HUES64 (cell line): ENCODE measurements around the gene NDUFAF2.
"Not testable (repeated sequence)": the region's sequence is repeated elsewhere in the genome, so short reads cannot be mapped to it uniquely, and the experiment has no call there.

ENCODE experiments used
- H3K27ac ChIP-seq: 2 replicates; pipeline ENCODE4 v1.7.0; 2013; ENCODE audit warnings: low read depth, low read length, inconsistent platforms
- H3K27me3 ChIP-seq: 2 replicates; pipeline ENCODE4 v1.6.1; 2013; ENCODE audit warnings: mild to moderate bottlenecking, low read length; ENCODE audit not compliant: insufficient read depth
- H3K36me3 ChIP-seq: 2 replicates; pipeline ENCODE4 v1.6.1; 2013; ENCODE audit warnings: mild to moderate bottlenecking, low read length; ENCODE audit not compliant: insufficient read depth
- H3K4me1 ChIP-seq: 2 replicates; pipeline ENCODE4 v1.6.1; 2013; ENCODE audit warnings: mild to moderate bottlenecking, low read length, moderate library complexity; ENCODE audit not compliant: insufficient read depth
- H3K4me3 ChIP-seq: 2 replicates; pipeline ENCODE4 v1.5.1; 2013; ENCODE audit warnings: mild to moderate bottlenecking, low read length, moderate library complexity
- H3K9ac ChIP-seq: 2 replicates; pipeline ENCODE4 v1.6.1; 2013; ENCODE audit warnings: mild to moderate bottlenecking, low read depth, low read length
- H3K9me3 ChIP-seq: 2 replicates; pipeline ENCODE4 v1.6.1; 2013; ENCODE audit warnings: low read depth, low read length; ENCODE audit not compliant: insufficient read depth
- WGBS: fragments of 150-250, 120-280 bp; methylation state at CpG from one replicate; pipeline ENCODE4 v1.1.7; 2013; ENCODE audit warnings: missing lambda C conversion rate; 5-methylcytosine and 5-hydroxymethylcytosine counted together

Gene NDUFAF2

GRCh38 chr5:61176631-61177030 lies 231.6 kb downstream of the NDUFAF2 start:
- no peaks in the 10 kb centered on the region for H3K9me3 ChIP-seq
- H3K27me3 ChIP-seq, result no peaks in the 10 kb centered on the region
- no peak overlapping the region for H3K4me3 ChIP-seq
- H3K27ac ChIP-seq, result no peak overlapping the region
- no peaks in the 10 kb centered on the region for H3K4me1 ChIP-seq
- H3K9ac ChIP-seq, result no peak overlapping the region
- no peaks in the 10 kb centered on the region for H3K36me3 ChIP-seq
- 88% methylated on average over 3 of the region's 3 CpGs for WGBS

DNA sequence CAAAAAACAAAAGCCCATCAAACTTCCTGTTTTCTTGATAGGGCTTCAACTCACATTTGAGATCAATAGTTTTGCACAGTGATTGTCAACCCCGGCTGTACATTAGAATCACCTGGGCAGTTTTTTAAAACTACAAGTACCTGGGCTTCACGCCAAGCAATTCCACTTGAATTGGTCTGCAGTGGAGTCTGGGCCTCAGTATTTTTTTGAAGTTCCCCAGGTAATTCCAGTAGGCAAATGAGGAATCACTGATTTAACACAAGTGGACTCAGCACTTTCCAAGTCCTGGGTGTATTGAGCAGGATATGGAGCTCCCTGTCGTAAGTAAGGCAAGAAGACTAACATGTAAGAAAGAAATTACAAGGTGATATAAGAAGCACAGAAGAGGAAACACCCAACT lies 232.1 kb downstream of the NDUFAF2 start:
- Histone ChIP-seq H3K27me3 (no peaks in the 10 kb centered on the region), H3K9ac (no peak overlapping the region), H3K27ac (no peak overlapping the region), H3K4me1 (no peaks in the 10 kb centered on the region), H3K9me3 (no peaks in the 10 kb centered on the region), H3K36me3 (no peaks in the 10 kb centered on the region), H3K4me3 (no peak overlapping the region)
- 96% methylated on average over 3 of the region's 3 CpGs for WGBS

GRCh38 chr5:61177716-61178115 lies 232.7 kb downstream of the NDUFAF2 start:
- Histone ChIP-seq H3K27me3 (no peaks in the 10 kb centered on the region), H3K27ac (no peak overlapping the region), H3K36me3 (no peaks in the 10 kb centered on the region), H3K4me3 (no peak overlapping the region), H3K9ac (no peak overlapping the region), H3K9me3 (no peaks in the 10 kb centered on the region), H3K4me1 (no peaks in the 10 kb centered on the region)
- 93% methylated on average over 7 of the region's 7 CpGs for WGBS

DNA sequence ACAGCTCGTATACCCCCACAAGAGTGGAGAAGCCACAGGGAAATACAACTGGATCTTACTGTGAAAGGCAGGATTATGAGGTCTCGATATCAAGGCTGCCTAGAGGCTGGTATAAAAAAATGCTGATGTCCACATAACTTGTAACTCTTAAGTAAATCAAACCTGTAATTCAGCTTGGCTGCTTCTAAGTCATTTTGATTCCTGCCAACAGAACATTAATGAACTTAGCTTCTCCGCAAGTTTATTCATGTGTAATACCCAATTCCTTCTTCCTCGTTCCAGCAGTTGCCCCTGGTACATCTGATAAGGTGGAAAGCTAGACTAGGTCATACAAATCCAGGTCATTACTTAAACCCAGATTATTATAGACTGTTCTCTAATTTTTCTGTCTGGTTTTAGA lies 233.7 kb downstream of the NDUFAF2 start:
- Histone ChIP-seq H3K4me1 (no peaks in the 10 kb centered on the region), H3K9ac (no peak overlapping the region)

GRCh38 chr5:61180886-61181285 lies 235.9 kb downstream of the NDUFAF2 start:
- no peak overlapping the region for H3K4me3 ChIP-seq
- no peak overlapping the region for H3K9ac ChIP-seq
- H3K9me3 ChIP-seq, result no peaks in the 10 kb centered on the region
- H3K27ac ChIP-seq, result no peak overlapping the region
- no peaks in the 10 kb centered on the region for H3K27me3 ChIP-seq
- H3K4me1 ChIP-seq, result no peaks in the 10 kb centered on the region
- no peaks in the 10 kb centered on the region for H3K36me3 ChIP-seq
- 100% methylated on average over 2 of the region's 2 CpGs for WGBS

More for the DNA sequence above, 233.7 kb downstream of the NDUFAF2 start:
- Histone ChIP-seq H3K27me3 (no peaks in the 10 kb centered on the region), H3K36me3 (no peaks in the 10 kb centered on the region), H3K27ac (no peak overlapping the region), H3K4me3 (no peak overlapping the region), H3K9me3 (no peaks in the 10 kb centered on the region)
- WGBS, result 96% methylated on average over 3 of the region's 4 CpGs

GRCh38 chr5:61182449-61182848 lies 237.4 kb downstream of the NDUFAF2 start:
- Histone ChIP-seq H3K27ac (no peak overlapping the region), H3K9ac (no peak overlapping the region), H3K4me1 (0 out of 2 replicates have a peak, but pooled peaks cover 5% of the 10 kb centered on the region), H3K4me3 (no peak overlapping the region), H3K9me3 (no peaks in the 10 kb centered on the region), H3K27me3 (no peaks in the 10 kb centered on the region), H3K36me3 (no peaks in the 10 kb centered on the region)
- WGBS, result 91% methylated on average over 2 of the region's 2 CpGs

- Histone ChIP-seq H3K9me3 (no peaks in the 10 kb centered on the region), H3K36me3 (no peaks in the 10 kb centered on the region), H3K4me3 (no peak overlapping the region), H3K27ac (no peak overlapping the region), H3K4me1 (0 out of 2 replicates have a peak, but pooled peaks cover 8% of the 10 kb centered on the region), H3K27me3 (no peaks in the 10 kb centered on the region), H3K9ac (no peak overlapping the region)
- WGBS, result no CpG with 5 or more reads among the region's 1 CpG
Measured at GRCh38 chr5:61183538-61183937, 238.5 kb downstream of the NDUFAF2 start.

DNA sequence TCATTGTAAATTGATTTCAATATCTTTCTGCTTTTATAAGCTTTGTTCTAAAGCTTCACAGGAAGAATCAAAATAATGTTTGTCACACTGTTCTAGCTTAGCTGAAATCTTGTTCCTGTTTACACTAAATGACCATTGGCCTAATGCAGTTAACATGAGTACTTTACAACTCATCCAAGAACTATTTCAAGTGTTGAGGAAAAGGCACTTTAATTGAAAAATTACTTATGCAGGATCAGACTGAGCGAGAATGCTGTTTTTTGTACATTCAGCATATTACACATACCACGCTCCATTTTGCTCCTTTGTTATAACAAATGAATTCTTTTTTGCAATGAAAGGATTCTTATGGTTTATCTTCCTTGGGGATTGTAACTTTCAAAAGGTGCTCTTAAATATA lies 239.7 kb downstream of the NDUFAF2 start:
- Histone ChIP-seq H3K9ac (no peak overlapping the region), H3K27me3 (no peaks in the 10 kb centered on the region), H3K9me3 (no peaks in the 10 kb centered on the region), H3K27ac (no peak overlapping the region), H3K4me1 (0 out of 2 replicates have a peak, but pooled peaks cover 8% of the 10 kb centered on the region), H3K36me3 (no peaks in the 10 kb centered on the region), H3K4me3 (no peak overlapping the region)
- WGBS, result no CpG with 5 or more reads among the region's 2 CpGs

- WGBS, result 89% methylated on average over 2 of the region's 2 CpGs
- no peaks in the 10 kb centered on the region for H3K9me3 ChIP-seq
- no peaks in the 10 kb centered on the region for H3K27me3 ChIP-seq
- H3K4me1 ChIP-seq, result 0 out of 2 replicates have a peak, but pooled peaks cover 8% of the 10 kb centered on the region
- no peak overlapping the region for H3K4me3 ChIP-seq
- no peak overlapping the region for H3K27ac ChIP-seq
- no peaks in the 10 kb centered on the region for H3K36me3 ChIP-seq
- H3K9ac ChIP-seq, result no peak overlapping the region
Measured at GRCh38 chr5:61186634-61187033, 241.6 kb downstream of the NDUFAF2 start.

DNA sequence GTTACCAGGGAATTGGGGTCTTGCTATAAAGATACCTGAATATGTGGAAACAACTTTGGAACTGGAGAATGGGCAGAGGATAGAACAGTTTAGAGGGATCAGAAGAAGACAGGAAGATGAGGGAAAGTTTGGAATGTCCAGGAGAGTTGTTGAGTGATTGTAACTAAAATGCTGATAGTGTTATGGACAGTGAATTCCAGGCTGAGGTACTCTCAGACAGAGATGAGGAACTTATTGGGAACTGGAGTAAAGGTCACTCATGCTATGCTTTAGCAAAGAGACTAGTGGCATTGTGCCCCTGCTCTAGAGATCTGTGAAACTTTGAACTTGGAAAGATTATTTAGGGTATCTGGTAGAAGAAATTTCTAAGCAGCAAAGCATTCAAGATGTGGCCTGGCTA lies 242.3 kb downstream of the NDUFAF2 start:
- not testable (repeated sequence) for H3K4me1 ChIP-seq, H3K9me3 ChIP-seq, H3K9ac ChIP-seq, H3K36me3 ChIP-seq, H3K27ac ChIP-seq, H3K27me3 ChIP-seq, H3K4me3 ChIP-seq

DNA sequence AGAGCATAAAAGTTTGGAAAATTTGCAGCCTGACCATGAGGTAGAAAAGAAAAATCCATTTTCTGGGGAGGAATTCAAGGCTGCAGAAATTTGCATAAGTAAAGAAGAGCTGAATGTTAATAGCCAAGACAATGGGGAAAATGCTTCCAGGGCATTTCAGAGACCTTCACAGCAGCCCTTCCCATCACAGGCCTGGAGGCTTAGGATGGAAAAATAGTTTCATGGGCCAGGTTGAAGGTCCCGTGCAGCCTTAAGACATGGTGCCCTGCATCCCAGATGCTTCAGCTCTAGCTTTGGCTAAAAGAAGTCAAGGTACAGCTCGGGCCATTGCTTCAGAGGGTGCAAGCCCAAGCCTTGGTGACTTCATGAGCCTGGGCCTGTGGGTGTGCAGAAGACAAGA lies 242.8 kb downstream of the NDUFAF2 start:
- not testable (repeated sequence) for H3K27me3 ChIP-seq, H3K36me3 ChIP-seq, H3K4me1 ChIP-seq, H3K4me3 ChIP-seq, H3K9me3 ChIP-seq, H3K27ac ChIP-seq, H3K9ac ChIP-seq
- 75% methylated on average over 2 of the region's 2 CpGs for WGBS

DNA sequence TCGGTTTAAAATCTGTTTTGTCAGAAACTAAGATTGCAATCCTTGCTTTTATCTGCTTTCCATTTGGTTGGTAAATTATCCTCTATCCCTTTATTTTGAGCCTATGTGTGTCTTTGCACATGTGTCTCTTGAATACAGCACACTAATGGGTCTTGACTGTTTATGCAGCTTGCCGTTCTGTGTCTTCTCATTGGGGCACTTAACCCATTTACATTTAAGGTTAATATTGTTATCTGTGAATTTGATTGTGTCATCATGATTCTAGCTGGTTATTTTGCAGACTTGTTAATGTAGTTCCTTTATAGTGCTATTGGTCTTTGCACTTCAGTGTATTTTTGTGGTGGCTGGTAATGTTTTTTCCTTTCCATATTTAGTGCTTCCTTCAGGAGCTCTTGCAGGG lies 253.6 kb downstream of the NDUFAF2 start:
- H3K4me1 ChIP-seq, result no peaks in the 10 kb centered on the region
- no peak overlapping the region for H3K4me3 ChIP-seq
- no peaks in the 10 kb centered on the region for H3K27me3 ChIP-seq
- H3K27ac ChIP-seq, result no peak overlapping the region
- 100% methylated on average over 2 of the region's 2 CpGs for WGBS
- H3K9me3 ChIP-seq, result peaks cover 5% of the 10 kb centered on the region; the same call in 1 of the 2 replicates
- H3K9ac ChIP-seq, result no peak overlapping the region
- no peaks in the 10 kb centered on the region for H3K36me3 ChIP-seq
